Left lung (tissue), 10 donors: ENCODE measurements around the gene NDUFB10. TPM values are rescaled to one million over a fixed set of nuclear protein-coding genes. Genes with fewer than 3 reads are reported as not detected.

Experiments
- ATAC-seq: fragments of 200-7000 bp; cut with Tn5 transposase; one replicate; pipeline ENCODE4 v1.9.1; 2020; ENCODE audit warnings: moderate library complexity
- DNase-seq, 4 donors: peaks; one replicate each; pipeline ENCODE4 v3.0.0-alpha.2; 2013 to 2020
- H3K27ac ChIP-seq, 2 donors: fragments of 200-600 bp; sonication (generic) in 1 of 2; one replicate each; pipeline versions ENCODE4 v1.5.0 to v1.8.0; 2020 to 2021
- H3K27me3 ChIP-seq, 2 donors: fragments of 200-600 bp; sonication (generic) in 1 of 2; one replicate each; pipeline versions ENCODE4 v1.5.0 to v1.8.0; 2020 to 2021
- H3K36me3 ChIP-seq, 2 donors: fragments of 200-600 bp; sonication (generic) in 1 of 2; one replicate each; pipeline versions ENCODE4 v1.5.0 to v1.8.0; 2020 to 2021
- H3K4me1 ChIP-seq, 2 donors: fragments of 200-600 bp; one replicate each; pipeline ENCODE4 v1.8.0; 2021
- H3K4me3 ChIP-seq, 2 donors: fragments of 200-600 bp; sonication (generic) in 1 of 2; one replicate each; pipeline versions ENCODE4 v1.5.0 to v1.8.0; 2020 to 2021; ENCODE audit warnings: mild to moderate bottlenecking in 1 of 2
- H3K9me3 ChIP-seq, 2 donors: fragments of 200-600 bp; sonication (generic) in 1 of 2; one replicate each; pipeline versions ENCODE4 v1.5.0 to v1.8.0; 2020 to 2021
- CTCF ChIP-seq, 2 donors: fragments of 200-600 bp; sonication (generic) in 1 of 2; IDR thresholded peaks; one replicate each; pipeline versions ENCODE4 v1.5.0 to v1.8.0; 2021; ENCODE audit warnings: antibody characterized with exemption in 2 of 2
- intact Hi-C, 2 donors: fragments of 100-400 bp; cut with DNase I; formaldehyde crosslinking; loops; one replicate each; pipeline versions ENCODE4 v1.11.2 to v1.14.2; 2022
- polyA plus RNA-seq, 6 donors: library from polyadenylated mRNA; unstranded; fragments of 120-200 nt; gene quantifications; one replicate each; pipeline ENCODE4 v1.2.1, GENCODE V29; 2013; ENCODE audit not compliant: insufficient read length in 6 of 6
- total RNA-seq, 2 donors: library from RNA; stranded (reverse); fragmentation: NEBNext Ultra II Directional; extraction: Animal tissue kit (Norgen Biotek cat#: 25700); gene quantifications; one replicate each; pipeline ENCODE4 v1.2.1, GENCODE V29; 2021
- donor health status: DM: no; HTN: yes; CAD: no.
- donor health status: DM: no; HTN: no; CAD: no.

Gene NDUFB10
- total and polyA plus RNA-seq, 8 donors = 77.6 to 102 (median 93.8) TPM

DNA sequence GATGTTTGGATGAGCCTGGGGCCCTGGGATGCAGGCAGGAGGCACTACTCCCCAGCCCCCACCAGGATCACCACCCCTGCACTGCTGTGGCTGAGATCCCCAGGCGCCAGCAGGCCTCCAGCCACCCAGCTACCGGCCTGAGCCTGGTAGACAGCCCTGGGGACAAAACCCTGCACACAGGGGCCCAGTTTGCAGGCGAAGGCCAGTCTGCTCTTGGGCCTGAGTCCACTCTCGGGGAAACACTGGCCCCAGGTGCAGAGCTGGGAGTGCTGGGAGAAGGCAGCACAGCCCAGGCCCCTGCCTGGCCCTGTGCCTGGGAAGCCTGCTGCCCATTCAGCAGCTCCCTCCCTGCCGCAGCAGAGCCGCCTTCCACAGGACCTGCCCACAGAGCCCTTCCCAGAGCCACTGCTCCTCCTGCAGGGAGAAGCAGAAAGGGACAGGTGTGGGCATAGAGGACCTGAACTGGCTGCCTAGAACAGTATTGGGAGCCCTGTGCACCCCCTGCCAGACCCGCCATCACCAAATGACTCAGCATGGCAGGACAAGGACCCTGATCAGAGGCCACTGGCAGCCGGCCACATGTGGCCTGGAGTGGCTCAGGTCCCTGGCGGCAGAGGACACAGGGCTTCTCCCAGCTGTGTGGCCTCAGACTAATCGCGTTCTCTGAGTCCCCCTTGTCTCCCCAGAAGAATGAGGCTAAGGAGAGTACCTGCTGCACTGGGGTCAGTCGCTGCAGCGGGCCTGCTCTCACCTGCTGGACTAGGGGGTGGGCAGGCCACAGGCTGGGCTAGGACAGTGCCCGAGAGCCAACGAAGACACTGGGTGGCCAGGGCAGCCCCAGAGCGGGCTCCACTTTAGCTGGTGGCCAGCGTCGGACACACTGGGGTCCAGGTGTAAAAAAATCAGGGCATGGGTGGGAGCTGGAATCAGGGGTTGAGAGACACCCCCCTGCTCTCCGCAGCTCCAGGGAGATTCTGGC lies 27.0 kb upstream of the NDUFB10 start:
- TF ChIP-seq CTCF (IDR thresholded peaks at IDR 0.05) = no peak
- Histone ChIP-seq H3K9me3 (no peaks in the 10 kb centered on the region), H3K36me3 (peaks cover 0 to 11% of the 10 kb centered on the region in 2 donors), H3K27ac (no peak overlapping the region), H3K27me3 (peaks cover 0 to 15% of the 10 kb centered on the region in 2 donors), H3K4me1 (peaks cover 0 to 23% of the 10 kb centered on the region in 2 donors), H3K4me3 (no peak overlapping the region)
- DNase-seq (no peak), ATAC-seq (no peak)
- intact Hi-C loops = no loop called here

- H3K27me3 ChIP-seq = peaks cover 0 to 15% of the 10 kb centered on the region in 2 donors
- peak overlapping the region in 1 of 2 donors; percentile 23 for H3K27ac ChIP-seq
- DNase-seq (no peak), ATAC-seq (no peak)
- peaks cover 0 to 19% of the 10 kb centered on the region in 2 donors for H3K36me3 ChIP-seq
- peaks cover 0 to 31% of the 10 kb centered on the region in 2 donors for H3K4me1 ChIP-seq
- H3K4me3 ChIP-seq = no peak overlapping the region
- intact Hi-C loops = no loop called here
- no peak for TF ChIP-seq CTCF (IDR thresholded peaks at IDR 0.05)
- H3K9me3 ChIP-seq = no peaks in the 10 kb centered on the region
Observed at GRCh38 chr16:1933097-1933661, 26.2 kb upstream of the NDUFB10 start.

GRCh38 chr16:1936945-1937479 lies 22.3 kb upstream of the NDUFB10 start:
- Histone ChIP-seq H3K4me3 (no peak overlapping the region), H3K27ac (peak overlapping the region in 1 of 2 donors; percentile 93), H3K4me1 (peaks cover under 1 to 56% of the 10 kb centered on the region in 2 donors), H3K36me3 (peaks cover 0 to 51% of the 10 kb centered on the region in 2 donors), H3K27me3 (peaks cover 0 to 15% of the 10 kb centered on the region in 2 donors), H3K9me3 (no peaks in the 10 kb centered on the region)
- ATAC-seq (no peak), DNase-seq (no peak)
- TF ChIP-seq CTCF (IDR thresholded peaks at IDR 0.05) = no peak
- intact Hi-C loops = no loop called here

GRCh38 chr16:1938316-1938715 lies 21.0 kb upstream of the NDUFB10 start:
- H3K4me3 ChIP-seq = peak overlapping the region in 1 of 2 donors; percentile 8

More at GRCh38 chr16:1938316-1938715, 21.0 kb upstream of the NDUFB10 start:
- DNase-seq (peak in 1 of 4 donors; percentile 68), ATAC-seq (no peak)
- Histone ChIP-seq H3K27ac (peak overlapping the region in 1 of 2 donors; percentile 93), H3K4me1 (peaks cover 6 to 62% of the 10 kb centered on the region in 2 donors), H3K36me3 (peaks cover 0 to 51% of the 10 kb centered on the region in 2 donors), H3K9me3 (no peaks in the 10 kb centered on the region), H3K27me3 (peaks cover 0 to 4% of the 10 kb centered on the region in 2 donors)
- intact Hi-C loops = no loop called here
- no peak for TF ChIP-seq CTCF (IDR thresholded peaks at IDR 0.05)
